Kidney epithelial cell (primary cell): ENCODE results near the gene C5orf46. TPM values are rescaled to one million over a fixed set of nuclear protein-coding genes. Genes with fewer than 3 reads are reported as not detected.
"Not testable (repeated sequence)": the region's sequence is repeated elsewhere in the genome, so short reads cannot be mapped to it uniquely, and the experiment has no call there.

Experiments used
- DNase-seq: peaks from one replicate; pipeline ENCODE4 v3.0.0-alpha.2; 2010; ENCODE audit warnings: low read depth
- H3K27me3 ChIP-seq: 2 replicates; pipeline ENCODE4 v1.6.0; 2011; ENCODE audit warnings: low read length; ENCODE audit not compliant: control insufficient read depth, insufficient read depth
- H3K36me3 ChIP-seq: 2 replicates; pipeline ENCODE4 v1.5.1; 2011; ENCODE audit warnings: low read length; ENCODE audit not compliant: control insufficient read depth, insufficient read depth
- H3K4me3 ChIP-seq: 2 replicates; pipeline ENCODE4 v1.5.1; 2011; ENCODE audit warnings: low read depth, mild to moderate bottlenecking, control low read depth, low read length
- total RNA-seq: library from RNA; depleted of rRNA; stranded (reverse); fragments of >200 nt; gene quantifications from 2 replicates; pipeline ENCODE4 v1.2.3, GENCODE V29; 2015
- TF ChIP-seq, protein P1 (sequence below): IDR thresholded peaks from 2 replicates; pipeline ENCODE4 v1.5.1; 2011; ENCODE audit warnings: mild to moderate bottlenecking, moderate library complexity, low read length, control low read depth, inconsistent platforms; ENCODE audit not compliant: insufficient read depth, poor library complexity, severe bottlenecking

The C5orf46 gene
- total RNA-seq: 1.4 and 2.1 TPM in 2 replicates

DNA sequence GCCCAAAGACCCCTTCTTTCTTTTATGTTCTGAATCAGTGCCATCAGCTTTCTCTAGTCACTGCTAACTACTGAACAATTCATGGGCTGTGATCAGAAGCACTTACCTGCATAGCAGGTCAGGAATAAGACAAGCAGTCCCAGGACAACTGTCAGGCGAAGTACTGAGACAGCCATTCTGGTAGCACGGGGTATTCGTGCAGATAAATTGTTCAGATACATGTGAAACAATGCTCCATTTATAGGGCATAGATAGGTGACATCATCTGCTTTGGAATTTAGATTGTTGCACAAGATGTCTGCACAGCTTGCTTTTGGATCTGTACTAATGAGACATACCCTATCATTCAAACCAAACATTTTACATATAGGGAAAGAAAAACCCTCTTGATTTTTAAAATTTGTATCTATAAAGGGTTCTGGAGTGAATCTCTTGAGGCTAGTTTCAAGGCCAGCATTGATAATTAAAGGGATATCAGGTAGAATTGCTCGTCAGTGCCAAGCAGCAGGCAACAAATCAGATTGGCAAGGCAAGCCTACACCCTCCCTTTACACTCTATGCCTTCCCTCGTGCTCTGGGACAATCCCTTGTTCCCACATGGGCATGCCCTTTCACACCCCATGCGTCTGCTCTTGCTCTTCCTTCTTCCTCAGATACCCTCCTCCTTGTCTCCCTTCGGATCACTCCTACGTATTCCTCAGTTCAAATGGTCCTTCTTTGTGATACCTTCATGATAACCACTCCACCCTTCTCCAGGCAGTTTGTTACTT is at the start of gene C5orf46:
Gene C5orf46, minus strand, starts transcription at position 213 of the 770 bp plus-strand sequence. Its CDS starts 37 bp downstream, at position 176.
- peak; percentile 23 for DNase-seq
- H3K4me3 ChIP-seq: no peak within 1 kb of the TSS
- TF ChIP-seq, protein P1, sequence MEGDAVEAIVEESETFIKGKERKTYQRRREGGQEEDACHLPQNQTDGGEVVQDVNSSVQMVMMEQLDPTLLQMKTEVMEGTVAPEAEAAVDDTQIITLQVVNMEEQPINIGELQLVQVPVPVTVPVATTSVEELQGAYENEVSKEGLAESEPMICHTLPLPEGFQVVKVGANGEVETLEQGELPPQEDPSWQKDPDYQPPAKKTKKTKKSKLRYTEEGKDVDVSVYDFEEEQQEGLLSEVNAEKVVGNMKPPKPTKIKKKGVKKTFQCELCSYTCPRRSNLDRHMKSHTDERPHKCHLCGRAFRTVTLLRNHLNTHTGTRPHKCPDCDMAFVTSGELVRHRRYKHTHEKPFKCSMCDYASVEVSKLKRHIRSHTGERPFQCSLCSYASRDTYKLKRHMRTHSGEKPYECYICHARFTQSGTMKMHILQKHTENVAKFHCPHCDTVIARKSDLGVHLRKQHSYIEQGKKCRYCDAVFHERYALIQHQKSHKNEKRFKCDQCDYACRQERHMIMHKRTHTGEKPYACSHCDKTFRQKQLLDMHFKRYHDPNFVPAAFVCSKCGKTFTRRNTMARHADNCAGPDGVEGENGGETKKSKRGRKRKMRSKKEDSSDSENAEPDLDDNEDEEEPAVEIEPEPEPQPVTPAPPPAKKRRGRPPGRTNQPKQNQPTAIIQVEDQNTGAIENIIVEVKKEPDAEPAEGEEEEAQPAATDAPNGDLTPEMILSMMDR: no peak
- no peaks in the 10 kb centered on the region for H3K36me3 ChIP-seq
- H3K27me3 ChIP-seq: no peaks in the 10 kb centered on the region

DNA sequence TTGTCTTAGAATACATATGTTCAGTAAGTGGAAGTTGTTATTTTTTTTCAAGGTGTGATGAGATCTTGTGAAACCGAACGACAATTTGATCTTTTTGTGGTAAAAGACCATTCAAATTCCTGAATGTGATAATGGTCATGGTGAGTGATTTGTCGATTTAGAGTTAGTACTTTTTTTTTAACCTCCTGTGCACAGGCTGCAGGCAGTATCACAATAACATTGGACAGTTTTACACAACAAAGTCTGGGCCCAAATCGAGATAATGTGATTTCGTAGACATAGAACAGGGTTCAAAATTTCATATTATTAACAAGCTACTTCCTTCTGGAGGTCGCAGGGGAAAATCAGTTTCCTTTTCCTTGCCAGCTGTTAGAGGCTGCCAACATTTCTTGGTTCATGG is 48.6 kb upstream of the C5orf46 start:
- H3K4me3 ChIP-seq: no peak overlapping the region
- no peak for DNase-seq
- TF ChIP-seq, protein P1: no peak

DNA sequence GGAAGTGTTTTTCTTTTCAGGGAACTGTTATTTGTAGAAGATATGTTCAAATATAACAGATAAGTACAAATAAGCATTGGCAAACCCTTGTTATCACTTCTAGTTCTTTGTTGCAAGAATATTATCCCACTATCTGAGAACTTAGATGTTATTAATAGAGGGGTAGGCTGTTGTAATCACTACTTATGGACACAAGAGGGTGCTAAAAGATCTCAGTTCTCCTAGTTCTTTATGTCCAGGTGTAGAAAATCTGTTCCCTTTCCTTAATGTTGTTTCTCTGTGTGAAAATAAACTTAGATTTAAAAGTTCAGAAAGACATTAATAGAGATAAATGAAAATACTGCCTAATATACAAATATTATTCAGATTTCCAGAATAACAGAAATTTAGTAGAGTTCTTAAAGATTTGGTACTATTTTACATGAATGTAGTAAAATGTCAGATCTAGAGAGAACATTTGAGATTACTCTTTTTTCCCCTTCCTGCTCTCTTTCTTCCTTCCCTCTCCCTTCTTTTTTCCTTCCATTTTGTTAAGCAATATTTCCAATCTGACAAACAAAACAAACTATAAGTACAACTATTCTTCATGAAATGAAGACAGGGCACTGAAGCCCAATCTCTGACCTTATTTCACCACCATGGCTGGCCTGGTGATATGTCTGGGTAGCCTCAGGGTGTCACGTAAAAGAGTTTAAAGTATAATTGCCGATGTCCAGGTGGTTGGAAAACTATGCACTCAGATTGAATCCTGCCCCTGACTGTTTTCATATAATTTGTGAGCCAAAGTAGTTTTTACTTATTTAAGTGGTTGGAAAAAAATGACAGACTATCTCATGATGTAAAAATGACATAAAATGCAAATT is 43.6 kb upstream of the C5orf46 start:
- Histone ChIP-seq H3K36me3 (no peaks in the 10 kb centered on the region), H3K27me3 (no peaks in the 10 kb centered on the region), H3K4me3 (no peak overlapping the region)
- TF ChIP-seq, protein P1: peak; percentile 46
- peak; percentile 1 for DNase-seq

More for the DNA sequence above, 48.6 kb upstream of the C5orf46 start:
- no peaks in the 10 kb centered on the region for H3K36me3 ChIP-seq
- H3K27me3 ChIP-seq: no peaks in the 10 kb centered on the region

DNA sequence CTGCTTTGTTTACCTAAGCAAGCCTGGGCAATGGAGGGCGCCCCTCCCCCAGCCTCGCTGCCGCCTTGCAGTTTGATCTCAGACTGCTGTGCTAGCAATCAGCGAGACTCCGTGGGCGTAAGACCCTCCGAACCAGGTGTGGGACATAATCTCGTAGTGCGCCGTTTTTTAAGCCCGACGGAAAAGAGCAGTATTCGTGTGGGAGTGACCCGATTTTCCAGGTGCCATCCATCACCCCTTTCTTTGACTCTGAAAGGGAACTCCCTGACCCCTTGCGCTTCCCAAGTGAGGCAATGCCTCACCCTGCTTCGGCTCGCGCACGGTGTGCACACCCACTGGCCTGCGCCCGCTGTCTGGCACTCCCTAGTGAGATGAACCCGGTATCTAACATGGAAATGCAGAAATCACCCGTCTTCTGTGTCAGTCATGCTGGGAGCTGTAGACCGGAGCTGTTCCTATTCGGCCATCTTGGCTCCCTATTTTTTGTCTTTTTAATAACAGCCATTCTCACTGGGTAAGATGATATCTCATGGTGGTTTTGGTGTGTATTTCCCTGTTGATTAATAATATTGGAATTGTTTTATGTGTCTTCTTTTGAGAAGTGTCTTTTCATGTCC is 40.4 kb upstream of the C5orf46 start:
- not testable (repeated sequence) for H3K4me3 ChIP-seq, DNase-seq, H3K36me3 ChIP-seq, H3K27me3 ChIP-seq

DNA sequence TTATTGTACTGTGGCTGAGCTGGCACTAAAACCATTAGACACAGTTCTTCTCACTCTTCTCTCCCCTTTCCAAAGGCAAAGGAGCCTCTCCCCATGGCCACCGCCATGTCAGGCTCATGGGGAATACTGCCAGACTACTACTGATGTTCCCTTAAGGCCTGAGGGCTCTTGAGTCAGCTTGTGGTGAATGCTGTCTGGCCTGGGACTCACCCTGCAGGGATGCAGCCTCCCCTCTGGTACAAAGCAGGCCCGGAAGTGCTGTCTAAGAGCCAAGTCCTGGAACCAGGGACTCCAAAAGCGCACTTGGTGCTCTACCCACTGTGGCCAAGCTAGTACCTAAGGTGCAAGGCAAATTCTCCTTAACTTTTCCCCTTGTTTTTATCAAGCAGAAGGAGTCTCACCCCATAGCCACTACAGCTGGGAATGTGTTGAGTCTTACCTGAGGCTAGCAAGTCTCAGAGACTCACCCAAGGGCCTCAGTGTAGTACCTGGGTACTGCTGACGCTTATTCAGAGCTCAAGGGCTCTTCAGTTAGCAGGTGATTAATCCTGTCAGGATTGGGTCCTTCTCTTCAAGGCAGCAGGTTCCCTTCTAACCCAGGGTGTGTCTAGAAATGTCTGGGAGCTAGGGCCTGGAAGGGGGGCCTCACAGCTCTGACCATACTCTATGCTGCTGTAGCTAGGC is 33.2 kb upstream of the C5orf46 start:
- TF ChIP-seq, protein P1: no peak
- no peaks in the 10 kb centered on the region for H3K27me3 ChIP-seq
- no peak overlapping the region for H3K4me3 ChIP-seq
- no peak for DNase-seq
- no peaks in the 10 kb centered on the region for H3K36me3 ChIP-seq

DNA sequence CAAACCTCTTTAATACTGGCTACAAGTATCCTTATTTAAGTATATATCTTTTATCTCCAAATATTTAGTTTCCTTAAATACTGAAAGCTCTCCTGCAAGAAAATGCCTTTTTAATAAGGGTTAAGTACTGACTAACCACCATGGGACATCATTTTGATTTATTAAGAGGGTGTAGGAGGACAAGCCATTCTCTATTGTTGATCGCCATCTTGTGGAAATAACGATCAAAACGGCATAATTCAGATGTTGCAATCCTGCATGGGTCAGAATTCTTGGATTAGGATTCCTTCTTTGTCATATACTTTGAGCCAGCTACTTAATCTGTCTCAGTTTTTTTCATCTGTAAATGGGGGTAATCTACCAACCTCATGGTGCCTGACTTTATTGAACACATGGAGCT is 28.7 kb upstream of the C5orf46 start:
- TF ChIP-seq, protein P1: peak; percentile 24
- Histone ChIP-seq H3K36me3 (no peaks in the 10 kb centered on the region), H3K4me3 (no peak overlapping the region), H3K27me3 (no peaks in the 10 kb centered on the region)
- DNase-seq: no peak
